ENCODE measurements around the gene COLEC12.

COLEC12 gene

GRCh38 chr18:394987-395362, 105.5 kb downstream of the COLEC12 start:
- TF ChIP-seq CTCF (IDR thresholded peaks at IDR 0.05), result no peak

GRCh38 chr18:394262-394986, 106.1 kb downstream of the COLEC12 start:
- TF ChIP-seq CTCF (IDR thresholded peaks at IDR 0.05), result no peak

DNA sequence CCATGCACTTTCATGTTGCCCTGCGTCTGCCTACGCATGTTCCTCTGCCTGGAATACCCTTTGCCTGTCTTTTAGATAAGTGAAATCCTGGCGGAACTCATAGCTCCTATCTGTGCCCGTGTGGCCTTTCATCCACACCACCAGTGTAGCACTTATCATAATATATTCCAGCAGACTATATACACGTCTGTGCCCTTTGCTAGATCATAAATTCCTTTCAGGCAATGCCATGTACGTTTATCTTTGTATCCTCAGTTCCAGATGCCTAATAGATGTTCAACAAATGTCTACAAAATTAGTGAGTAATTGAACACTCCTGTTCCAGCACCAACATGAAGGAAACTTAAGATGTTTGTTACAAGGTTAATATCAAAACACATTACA, 106.9 kb downstream of the COLEC12 start:
- TF ChIP-seq CTCF (IDR thresholded peaks at IDR 0.05), result no peak

GRCh38 chr18:392928-393573, 107.5 kb downstream of the COLEC12 start:
- no peak for TF ChIP-seq CTCF (IDR thresholded peaks at IDR 0.05)

DNA sequence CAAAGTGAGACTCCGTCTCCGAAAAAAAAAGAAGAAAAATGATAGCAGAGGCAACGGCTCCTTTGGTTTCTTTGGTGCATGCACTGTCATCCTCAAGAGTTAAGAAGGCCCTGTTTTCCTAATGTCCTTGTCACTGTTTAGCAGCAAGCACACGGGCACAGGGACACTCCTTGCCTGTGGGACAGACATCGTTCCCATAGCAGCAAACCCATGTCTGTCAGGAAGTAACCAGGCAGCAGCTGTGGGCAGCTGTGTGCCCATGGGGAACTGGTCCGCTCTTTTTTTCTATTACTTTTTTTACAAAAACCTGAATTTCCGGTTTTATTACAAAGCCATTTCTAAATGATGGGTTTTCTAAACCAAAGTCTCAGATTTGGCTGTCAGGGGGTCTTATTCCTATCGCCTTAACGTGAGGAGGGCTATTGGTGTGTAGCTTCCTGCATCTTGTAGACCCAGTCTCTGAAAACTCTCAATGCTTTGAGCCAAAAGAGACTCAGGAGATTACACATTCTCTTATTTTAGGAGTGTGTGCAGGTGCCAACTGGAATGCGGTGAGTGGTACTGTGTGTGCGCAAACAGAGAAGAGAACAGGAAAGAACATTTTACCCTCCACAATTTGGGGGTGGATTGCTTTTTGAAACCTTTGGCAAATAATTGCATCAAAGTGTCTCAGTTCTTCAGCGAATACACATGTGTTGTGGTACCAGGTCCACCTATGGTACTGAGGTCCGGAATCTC, 109.6 kb downstream of the COLEC12 start:
- TF ChIP-seq CTCF (IDR thresholded peaks at IDR 0.05), result no peak

- TF ChIP-seq CTCF (IDR thresholded peaks at IDR 0.05), result peak; percentile 26; the same call in 1 of the 2 replicates
These were observed 110.7 kb downstream of the COLEC12 start for GRCh38 chr18:389658-390357.

- TF ChIP-seq CTCF (IDR thresholded peaks at IDR 0.05), result no peak
These were observed 112.3 kb downstream of the COLEC12 start for GRCh38 chr18:388200-388599.

All from LNCAP (cell line).